Panc1 (cell line): ENCODE results near the gene LMO3.

Source experiments
- CTCF ChIP-seq: fragments of 450-650 bp; IDR thresholded peaks from 2 replicates; pipeline ENCODE4 v1.5.1; 2017; ENCODE audit warnings: mild to moderate bottlenecking
- REST ChIP-seq, 2 experiments: IDR thresholded peaks; 2 replicates each; pipeline ENCODE4 v1.6.1; 2011 to 2012; ENCODE audit warnings: low read depth in 2 of 2, control low read depth in 1 of 2, low read length in 1 of 2, mild to moderate bottlenecking in 1 of 2, moderate library complexity in 1 of 2; ENCODE audit not compliant: insufficient read depth in 1 of 2

- TF ChIP-seq CTCF (no peak), REST (IDR thresholded peaks at IDR 0.05; ENCODE audit: insufficient read depth in 1 of 2, low read depth in 2 of 2, low read length in 1 of 2) (no peak)
These were observed 63.4 kb downstream of the LMO3 start for GRCh38 chr12:16542586-16542985.
